SK-N-SH (cell line): ENCODE data around the gene ARHGEF19. TPM values are rescaled to one million over a fixed set of nuclear protein-coding genes. Genes with fewer than 3 reads are reported as not detected.

Experiments
- CTCF ChIA-PET: fragments of 300-600, 350-600 bp; formaldehyde crosslinking; extraction: SDS; loops from one replicate; lab custom pipeline; 2021; lab: Yijun Ruan, JAX
- POLR2A ChIA-PET: fragments of 350-600 bp; sonication (Branson Sonifier 250); formaldehyde crosslinking; extraction: SDS; loops from one replicate; lab custom pipeline; 2020; ENCODE audit warnings: antibody characterized with exemption, inconsistent platforms; lab: Yijun Ruan, JAX
- DNase-seq: peaks from one replicate; pipeline ENCODE4 v3.0.0; 2012
- H2AFZ ChIP-seq: fragments of 200-600 bp; sonication (generic); 2 replicates; pipeline ENCODE4 v1.8.1; 2016; ENCODE audit warnings: antibody characterized with exemption, mild to moderate bottlenecking, low read depth
- H3F3A ChIP-seq: fragments of 200-600 bp; sonication (generic); replicated peaks from 2 replicates; pipeline ENCODE3; 2016; ENCODE audit warnings: antibody characterized with exemption, mild to moderate bottlenecking; ENCODE audit not compliant: insufficient read depth
- H3K27ac ChIP-seq, 2 experiments: fragments of 200-500 bp in 1 of 2; fragments of 200-600 bp in 1 of 2; sonication (Bioruptor generic) in 1 of 2; sonication (generic), shearing (Covaris generic) in 1 of 2; 2 replicates each; pipeline versions ENCODE4 v1.5.1 to v1.6.1; 2014 to 2016; ENCODE audit warnings: low read depth in 2 of 2, inconsistent platforms in 1 of 2, low read length in 1 of 2, mild to moderate bottlenecking in 1 of 2, mixed read lengths in 1 of 2
- H3K27me3 ChIP-seq: fragments of 200-600 bp; sonication (generic), shearing (Covaris generic); 2 replicates; pipeline ENCODE4 v1.6.1; 2016; ENCODE audit warnings: mixed run types; ENCODE audit not compliant: insufficient read depth
- H3K36me3 ChIP-seq, 2 experiments: fragments of 200-500 bp in 1 of 2; fragments of 200-600 bp in 1 of 2; sonication (Bioruptor generic) in 1 of 2; sonication (generic) in 1 of 2; replicated peaks in 1 of 2; 2 replicates each; pipeline versions ENCODE3 to v1.5.1; 2014 to 2016; ENCODE audit warnings: low read length in 1 of 2, mild to moderate bottlenecking in 1 of 2; ENCODE audit not compliant: insufficient read depth in 2 of 2, control insufficient read depth in 1 of 2
- H3K4me1 ChIP-seq, 2 experiments: fragments of 200-500 bp in 1 of 2; fragments of 200-600 bp in 1 of 2; sonication (Bioruptor generic) in 1 of 2; sonication (generic), shearing (Covaris generic) in 1 of 2; 2 replicates each; pipeline versions ENCODE4 v1.5.1 to v1.6.1; 2014 to 2016; ENCODE audit warnings: low read depth in 1 of 2, low read length in 1 of 2, mixed run types in 1 of 2; ENCODE audit not compliant: insufficient read depth in 2 of 2, control insufficient read depth in 1 of 2
- H3K4me2 ChIP-seq: fragments of 200-600 bp; sonication (generic), shearing (Covaris generic); 2 replicates; pipeline ENCODE4 v1.6.1; 2017; ENCODE audit warnings: mixed run types
- H3K4me3 ChIP-seq, 2 experiments: fragments of 200-500 bp in 1 of 2; fragments of 200-600 bp in 1 of 2; sonication (Bioruptor generic) in 1 of 2; sonication (generic), shearing (Covaris generic) in 1 of 2; 2 replicates each; pipeline versions ENCODE4 v1.5.1 to v1.8.1; 2014 to 2016; ENCODE audit warnings: low read depth in 2 of 2, inconsistent platforms in 1 of 2, low read length in 1 of 2, mild to moderate bottlenecking in 1 of 2, mixed read lengths in 1 of 2, moderate library complexity in 1 of 2
- H3K79me2 ChIP-seq: fragments of 200-600 bp; sonication (generic); 2 replicates; pipeline ENCODE4 v1.8.1; 2017; ENCODE audit warnings: mild to moderate bottlenecking; ENCODE audit not compliant: insufficient read depth
- H3K9ac ChIP-seq: fragments of 200-600 bp; sonication (generic); 2 replicates; pipeline ENCODE4 v1.6.1; 2017; ENCODE audit warnings: mixed run types
- H3K9me2 ChIP-seq: fragments of 200-600 bp; sonication (generic); 2 replicates; pipeline ENCODE4 v1.6.1; 2017; ENCODE audit warnings: mixed run types
- H3K9me3 ChIP-seq: fragments of 200-600 bp; sonication (generic); 2 replicates; pipeline ENCODE4 v1.6.1; 2017; ENCODE audit warnings: mixed run types, mild to moderate bottlenecking, moderate library complexity
- H4K20me1 ChIP-seq: fragments of 200-600 bp; sonication (generic); 2 replicates; pipeline ENCODE4 v1.6.1; 2017; ENCODE audit warnings: mild to moderate bottlenecking, mixed run types; ENCODE audit not compliant: insufficient read depth
- CHD2 ChIP-seq: fragments of 150-350 bp; IDR thresholded peaks from 2 replicates; pipeline ENCODE4 v1.6.1; 2018; ENCODE audit warnings: low read length; ENCODE audit not compliant: partially characterized antibody
- FOXJ3 ChIP-seq: sonication (generic); formaldehyde crosslinking; IDR thresholded peaks from 2 replicates; pipeline ENCODE4 v1.5.1; 2020; ENCODE audit warnings: mild to moderate bottlenecking, missing genetic modification reagents
- MXI1 ChIP-seq: IDR thresholded peaks from 2 replicates; pipeline ENCODE4 v1.6.1; 2012; ENCODE audit warnings: mild to moderate bottlenecking, low read depth, low read length, improper control_type of control experiment
- SIN3A ChIP-seq: IDR thresholded peaks from 2 replicates; pipeline ENCODE4 v1.6.1; 2012; ENCODE audit warnings: low read depth, mild to moderate bottlenecking, low read length, moderate library complexity, borderline replicate concordance
- TCF12 ChIP-seq: IDR thresholded peaks from 2 replicates; pipeline ENCODE4 v1.4.0; 2012
- TEAD4 ChIP-seq: IDR thresholded peaks from 2 replicates; pipeline ENCODE4 v1.4.0; 2012; ENCODE audit warnings: mild to moderate bottlenecking, borderline replicate concordance; ENCODE audit not compliant: insufficient read depth
- YY1 ChIP-seq: IDR thresholded peaks from 2 replicates; pipeline ENCODE4 v1.4.0; 2012; ENCODE audit warnings: low read depth, mild to moderate bottlenecking
- WGBS: methylation state at CpG from one replicate; pipeline ENCODE4 v1.1.6; 2017; ENCODE audit warnings: low lambda C conversion rate; 5-methylcytosine and 5-hydroxymethylcytosine counted together
- polyA plus RNA-seq, 3 experiments: library from polyadenylated mRNA; depleted of rRNA; stranded (reverse); fragments of >200 nt; gene quantifications; 2 replicates each; pipeline ENCODE4 v1.2.3, GENCODE V29; 2012
- TF ChIP-seq, protein P1 (sequence below): fragments of 150-350 bp; IDR thresholded peaks from 2 replicates; pipeline ENCODE4 v1.6.1; 2016; ENCODE audit warnings: mild to moderate bottlenecking, low read depth, low read length

The ARHGEF19 gene
- polyA plus RNA-seq, 1 of the 3 experiments (the other 2 are of a cell fraction), result 11.5 TPM

DNA sequence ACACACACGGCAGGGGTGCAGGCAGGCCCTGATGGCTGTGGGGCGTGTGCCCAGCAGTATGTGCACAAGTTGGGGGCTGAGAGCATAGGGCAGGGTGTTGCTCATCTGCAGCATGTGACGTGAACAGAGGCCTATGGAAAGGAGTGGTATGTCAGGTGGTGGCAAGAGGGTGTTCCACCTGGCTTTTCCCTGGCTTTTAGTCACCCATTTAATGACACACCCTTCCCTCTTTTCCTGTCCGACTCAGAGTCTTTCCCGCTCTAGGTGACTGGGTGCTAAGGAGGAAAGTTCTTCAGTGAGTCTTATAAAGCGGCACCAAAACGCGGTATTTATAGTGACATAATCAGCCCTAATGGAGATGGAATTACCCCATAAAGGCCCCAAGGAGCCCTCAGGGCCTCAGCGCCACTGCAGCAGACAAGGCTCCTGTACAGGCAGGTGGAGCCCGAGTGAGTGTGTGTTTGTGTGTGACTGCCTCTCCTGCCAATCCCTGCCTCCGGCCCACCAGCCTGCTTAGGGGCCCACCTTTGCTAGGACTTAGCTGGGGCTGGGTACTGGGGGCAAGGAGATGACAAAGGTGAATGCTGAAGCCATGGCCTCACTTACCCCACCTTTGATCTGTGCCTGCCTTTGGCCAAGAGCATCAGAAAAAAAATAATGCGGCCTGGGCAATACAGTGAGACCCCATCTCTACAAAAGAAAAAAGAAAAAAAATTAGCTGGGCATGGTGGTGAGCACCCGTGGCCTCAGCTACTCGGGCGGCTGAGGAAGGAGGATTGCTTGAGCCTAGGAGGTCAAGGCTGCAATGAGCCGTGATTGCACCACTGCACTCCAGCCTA is 53.2 kb downstream of the ARHGEF19 start:
- CTCF ChIA-PET, result interaction anchor here (0.7 to 2.4 kb wide), 5 partner anchors 28 to 86 kb away, joined by 3 to 8 read pairs (median 4); partner anchors contain the start of gene FAM131C
- Histone ChIP-seq H3K9me2 (no peaks in the 10 kb centered on the region), H3K4me1 (peaks cover 4 to 10% of the 10 kb centered on the region in 2 experiments; a peak in 2 of 4 replicates), H3K36me3 (no peaks in the 10 kb centered on the region), H2AFZ (no peak overlapping the region), H3K79me2 (peaks cover 21% of the 10 kb centered on the region), H3K27me3 (no peaks in the 10 kb centered on the region), H4K20me1 (0 out of 2 replicates have a peak, but pooled peaks cover 2% of the 10 kb centered on the region), H3F3A (peaks cover 11% of the 10 kb centered on the region), H3K9ac (no peak overlapping the region), H3K4me2 (no peak overlapping the region), H3K4me3 (no peak overlapping the region), H3K27ac (no peak overlapping the region), H3K9me3 (no peaks in the 10 kb centered on the region)
- WGBS, result 86% methylated on average over 16 of the region's 16 CpGs
- POLR2A ChIA-PET, result no interaction called here
- no peak for TF ChIP-seq MXI1
- no peak for TF ChIP-seq SIN3A
- TF ChIP-seq CHD2, result no peak
- no peak for TF ChIP-seq TCF12
- no peak for TF ChIP-seq TEAD4
- no peak for DNase-seq

DNA sequence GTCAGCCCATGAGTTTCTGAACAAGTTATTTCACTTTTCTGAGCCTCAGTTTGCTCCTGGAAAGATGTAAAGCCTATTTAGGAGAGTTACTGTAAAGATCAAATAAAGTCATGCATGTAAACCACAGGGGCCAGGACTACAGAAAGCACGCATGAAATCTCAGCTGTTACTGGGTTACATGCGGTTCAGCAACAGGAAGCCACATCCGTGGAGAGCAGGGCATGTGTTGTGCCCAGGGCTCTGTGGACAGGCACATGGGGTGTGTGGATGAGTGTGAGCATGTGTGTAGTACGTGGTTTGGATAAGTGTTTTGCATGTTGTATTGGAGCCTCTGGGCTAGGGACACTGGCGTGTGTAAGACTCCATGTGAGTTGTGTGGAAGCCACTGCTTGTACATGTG is 54.4 kb downstream of the ARHGEF19 start:
- Histone ChIP-seq H3K4me3 (no peak overlapping the region), H3F3A (peaks cover 7% of the 10 kb centered on the region), H3K27me3 (no peaks in the 10 kb centered on the region), H3K9me2 (no peaks in the 10 kb centered on the region), H3K9me3 (no peaks in the 10 kb centered on the region), H3K4me1 (peaks cover 10 to 12% of the 10 kb centered on the region in 2 experiments; a peak in 3 of 4 replicates), H2AFZ (no peak overlapping the region), H3K9ac (no peak overlapping the region), H3K4me2 (no peak overlapping the region), H4K20me1 (0 out of 2 replicates have a peak, but pooled peaks cover 4% of the 10 kb centered on the region), H3K27ac (no peak overlapping the region), H3K79me2 (peaks cover 33% of the 10 kb centered on the region), H3K36me3 (no peaks in the 10 kb centered on the region)
- DNase-seq, result no peak
- no peak for TF ChIP-seq FOXJ3
- TF ChIP-seq, protein P1, sequence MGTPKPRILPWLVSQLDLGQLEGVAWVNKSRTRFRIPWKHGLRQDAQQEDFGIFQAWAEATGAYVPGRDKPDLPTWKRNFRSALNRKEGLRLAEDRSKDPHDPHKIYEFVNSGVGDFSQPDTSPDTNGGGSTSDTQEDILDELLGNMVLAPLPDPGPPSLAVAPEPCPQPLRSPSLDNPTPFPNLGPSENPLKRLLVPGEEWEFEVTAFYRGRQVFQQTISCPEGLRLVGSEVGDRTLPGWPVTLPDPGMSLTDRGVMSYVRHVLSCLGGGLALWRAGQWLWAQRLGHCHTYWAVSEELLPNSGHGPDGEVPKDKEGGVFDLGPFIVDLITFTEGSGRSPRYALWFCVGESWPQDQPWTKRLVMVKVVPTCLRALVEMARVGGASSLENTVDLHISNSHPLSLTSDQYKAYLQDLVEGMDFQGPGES, result no peak
- TF ChIP-seq YY1, result no peak
- CTCF ChIA-PET, result interaction anchor here (2.4 kb wide), 1 partner anchor 79 kb away, joined by 8 read pairs; no protein-coding TSS in a partner anchor
- POLR2A ChIA-PET, result no interaction called here
- 89% methylated on average over 5 of the region's 5 CpGs for WGBS
